Measurements from ENCODE around the gene TAGLN.

TAGLN gene

GRCh38 chr11:117178210-117179034 is 20.7 kb upstream of the TAGLN start, which contains the start of gene SIDT2:
Gene SIDT2, plus strand, starts transcription at chr11:117178743. Its CDS starts 521 bp downstream, at chr11:117179264.
- Histone ChIP-seq H3K27me3 (ENCODE audit: low read depth, low read length) (no peaks in the 10 kb centered on the region), H2AFZ (ENCODE audit: low read depth, low read length) (peak within 1 kb of the TSS; percentile 27; the same call in 1 of the 2 replicates)

GRCh38 chr11:117179048-117179999 is 19.8 kb upstream of the TAGLN start:
- Histone ChIP-seq H3K36me3 (replicated peaks; ENCODE audit: low read depth, low read length) (peaks cover 3% of the 10 kb centered on the region), H3K9ac (ENCODE audit: low read length) (peak overlapping the region; percentile 82), H3K27me3 (ENCODE audit: low read depth, low read length) (no peaks in the 10 kb centered on the region), H3K9me3 (ENCODE audit: insufficient read depth, low read length) (no peaks in the 10 kb centered on the region), H3K4me3 (ENCODE audit: low read length) (peak overlapping the region; percentile 93), H3K27ac (ENCODE audit: low read length) (peak overlapping the region; percentile 27), H3K4me2 (ENCODE audit: low read length) (peak overlapping the region; percentile 85), H2AFZ (ENCODE audit: low read depth, low read length) (no peak overlapping the region), H3K4me1 (ENCODE audit: low read length) (peaks cover 25% of the 10 kb centered on the region), H4K20me1 (ENCODE audit: insufficient read depth, low read length) (no peaks in the 10 kb centered on the region), H3K79me2 (ENCODE audit: low read length) (peaks cover 10% of the 10 kb centered on the region; the same call in 1 of the 2 replicates)
- TF ChIP-seq CTCF (IDR thresholded peaks at IDR 0.05; ENCODE audit: low read depth, low read length) = no peak
- TF ChIP-seq EZH2phosphoT487 (IDR thresholded peaks at IDR 0.05; ENCODE audit: low read depth) = no peak

More at GRCh38 chr11:117178210-117179034, 20.7 kb upstream of the TAGLN start, which contains the start of gene SIDT2:
- Histone ChIP-seq H3K4me1 (ENCODE audit: low read length) (peaks cover 25% of the 10 kb centered on the region), H4K20me1 (ENCODE audit: insufficient read depth, low read length) (no peaks in the 10 kb centered on the region), H3K4me3 (ENCODE audit: low read length) (peak within 1 kb of the TSS; percentile 93), H3K36me3 (replicated peaks; ENCODE audit: low read depth, low read length) (peaks cover 3% of the 10 kb centered on the region), H3K27ac (ENCODE audit: low read length) (peak within 1 kb of the TSS; percentile 27), H3K9me3 (ENCODE audit: insufficient read depth, low read length) (no peaks in the 10 kb centered on the region), H3K9ac (ENCODE audit: low read length) (peak within 1 kb of the TSS; percentile 82), H3K79me2 (ENCODE audit: low read length) (peaks cover 10% of the 10 kb centered on the region; the same call in 1 of the 2 replicates), H3K4me2 (ENCODE audit: low read length) (peak within 1 kb of the TSS; percentile 85)
- TF ChIP-seq CTCF (IDR thresholded peaks at IDR 0.05; ENCODE audit: low read depth, low read length) (no peak), EZH2phosphoT487 (IDR thresholded peaks at IDR 0.05; ENCODE audit: low read depth) (no peak)

- H3K27me3 ChIP-seq (ENCODE audit: low read depth, low read length) = no peaks in the 10 kb centered on the region
- peak overlapping the region; percentile 93 for H3K4me3 ChIP-seq (ENCODE audit: low read length)
- H4K20me1 ChIP-seq (ENCODE audit: insufficient read depth, low read length) = no peaks in the 10 kb centered on the region
- no peak for TF ChIP-seq CTCF (IDR thresholded peaks at IDR 0.05; ENCODE audit: low read depth, low read length)
- no peak for TF ChIP-seq EZH2phosphoT487 (IDR thresholded peaks at IDR 0.05; ENCODE audit: low read depth)
- H3K36me3 ChIP-seq (replicated peaks; ENCODE audit: low read depth, low read length) = peaks cover 3% of the 10 kb centered on the region
- peak overlapping the region; percentile 82 for H3K9ac ChIP-seq (ENCODE audit: low read length)
- peaks cover 10% of the 10 kb centered on the region; the same call in 1 of the 2 replicates for H3K79me2 ChIP-seq (ENCODE audit: low read length)
- H3K4me1 ChIP-seq (ENCODE audit: low read length) = peaks cover 25% of the 10 kb centered on the region
- H3K4me2 ChIP-seq (ENCODE audit: low read length) = peak overlapping the region; percentile 85
- no peaks in the 10 kb centered on the region for H3K9me3 ChIP-seq (ENCODE audit: insufficient read depth, low read length)
- no peak overlapping the region for H2AFZ ChIP-seq (ENCODE audit: low read depth, low read length)
- H3K27ac ChIP-seq (ENCODE audit: low read length) = peak overlapping the region; percentile 27
Observed at GRCh38 chr11:117180020-117180419, 19.1 kb upstream of the TAGLN start.

Data from OCI-LY3 (cell line).